Prostate gland (tissue), 2 donors: Measurements from ENCODE around the gene DNAH10.

ENCODE experiments used
- CTCF ChIP-seq, 4 experiments: fragments of 200-600 bp in 2 of 4; fragments of 450-650 bp in 2 of 4; sonication (generic) in 2 of 4; IDR thresholded peaks; 1 replicate in 3 of 4; 2 replicates in 1 of 4; pipeline ENCODE4 v1.5.1; 2016 to 2019; ENCODE audit warnings: antibody characterized with exemption in 4 of 4, mild to moderate bottlenecking in 2 of 4, moderate library complexity in 2 of 4
- POLR2A ChIP-seq: fragments of 450-650 bp; IDR thresholded peaks from one replicate; pipeline ENCODE4 v1.6.1; 2016; ENCODE audit warnings: antibody characterized with exemption, mild to moderate bottlenecking

GRCh38 chr12:123732251-123732650 is 29.9 kb upstream of the DNAH10 start:
- TF ChIP-seq CTCF (IDR thresholded peaks at IDR 0.05) (no peak), POLR2A (no peak)
